ENCODE results near the gene COBL.

The COBL gene

DNA sequence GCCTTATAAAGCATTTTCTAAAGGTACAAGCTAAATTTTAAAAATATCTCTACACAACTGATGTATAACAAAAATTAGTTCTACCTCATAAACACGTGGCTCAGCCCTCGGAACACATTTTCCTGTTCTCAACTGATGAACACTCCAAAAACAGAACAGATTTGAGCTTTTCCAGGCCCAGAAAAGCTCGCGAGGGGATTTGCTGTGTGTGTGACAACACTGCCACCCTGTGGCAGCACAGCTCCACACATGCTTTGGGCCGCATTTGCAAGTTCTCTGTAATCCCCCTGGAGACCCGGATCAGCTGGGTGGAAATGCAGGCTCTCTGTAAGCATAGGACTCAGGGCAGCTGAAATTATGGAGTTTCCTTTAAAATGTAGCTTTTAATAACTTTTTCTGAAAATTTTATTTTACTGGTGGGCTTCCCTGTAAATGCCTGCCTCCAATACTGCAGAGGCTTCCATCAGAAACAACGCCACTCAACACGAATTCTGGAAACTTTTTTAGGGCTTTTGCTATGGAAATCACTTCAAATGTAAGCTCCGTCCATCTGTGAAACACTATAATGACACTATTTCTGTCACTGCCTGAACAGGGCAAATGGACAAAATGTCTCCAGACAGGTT lies 155.5 kb downstream of the COBL start:
- in situ Hi-C loops (cut with HindIII; ENCODE audit: low sequenced_read_pairs) = no loop called here
- DNase-seq (ENCODE audit: low read depth, low spot score) = peak; percentile 73
- no peak overlapping the region for H3K4me3 ChIP-seq (ENCODE audit: low read depth, low read length)
- TF ChIP-seq, protein P1, sequence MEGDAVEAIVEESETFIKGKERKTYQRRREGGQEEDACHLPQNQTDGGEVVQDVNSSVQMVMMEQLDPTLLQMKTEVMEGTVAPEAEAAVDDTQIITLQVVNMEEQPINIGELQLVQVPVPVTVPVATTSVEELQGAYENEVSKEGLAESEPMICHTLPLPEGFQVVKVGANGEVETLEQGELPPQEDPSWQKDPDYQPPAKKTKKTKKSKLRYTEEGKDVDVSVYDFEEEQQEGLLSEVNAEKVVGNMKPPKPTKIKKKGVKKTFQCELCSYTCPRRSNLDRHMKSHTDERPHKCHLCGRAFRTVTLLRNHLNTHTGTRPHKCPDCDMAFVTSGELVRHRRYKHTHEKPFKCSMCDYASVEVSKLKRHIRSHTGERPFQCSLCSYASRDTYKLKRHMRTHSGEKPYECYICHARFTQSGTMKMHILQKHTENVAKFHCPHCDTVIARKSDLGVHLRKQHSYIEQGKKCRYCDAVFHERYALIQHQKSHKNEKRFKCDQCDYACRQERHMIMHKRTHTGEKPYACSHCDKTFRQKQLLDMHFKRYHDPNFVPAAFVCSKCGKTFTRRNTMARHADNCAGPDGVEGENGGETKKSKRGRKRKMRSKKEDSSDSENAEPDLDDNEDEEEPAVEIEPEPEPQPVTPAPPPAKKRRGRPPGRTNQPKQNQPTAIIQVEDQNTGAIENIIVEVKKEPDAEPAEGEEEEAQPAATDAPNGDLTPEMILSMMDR (IDR thresholded peaks at IDR 0.05; ENCODE audit: low read depth, low read length) = peak; percentile 97

DNA sequence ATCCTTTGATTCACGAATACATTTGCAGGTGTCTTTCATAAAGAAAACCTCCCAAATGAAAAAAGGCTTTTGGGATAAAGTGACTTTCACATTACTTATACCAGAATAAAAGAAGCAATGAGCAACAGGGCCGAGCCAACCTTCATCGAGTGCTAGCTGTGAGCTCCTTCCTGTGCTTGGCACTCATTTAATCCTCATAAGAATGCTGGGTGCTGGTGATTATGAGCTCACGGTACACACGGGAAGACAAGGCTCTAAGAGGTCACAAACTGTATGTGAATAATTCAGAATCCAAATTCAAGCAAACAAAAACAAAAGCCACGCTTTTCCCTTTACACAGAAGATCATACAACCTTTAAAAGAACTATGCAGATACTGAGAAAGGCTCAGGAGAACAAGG lies 156.2 kb downstream of the COBL start:
- no peak for DNase-seq (ENCODE audit: low read depth, low spot score)
- in situ Hi-C loops (cut with HindIII; ENCODE audit: low sequenced_read_pairs) = no loop called here
- TF ChIP-seq, protein P1 (IDR thresholded peaks at IDR 0.05; ENCODE audit: low read depth, low read length) = no peak
- H3K4me3 ChIP-seq (ENCODE audit: low read depth, low read length) = no peak overlapping the region

DNA sequence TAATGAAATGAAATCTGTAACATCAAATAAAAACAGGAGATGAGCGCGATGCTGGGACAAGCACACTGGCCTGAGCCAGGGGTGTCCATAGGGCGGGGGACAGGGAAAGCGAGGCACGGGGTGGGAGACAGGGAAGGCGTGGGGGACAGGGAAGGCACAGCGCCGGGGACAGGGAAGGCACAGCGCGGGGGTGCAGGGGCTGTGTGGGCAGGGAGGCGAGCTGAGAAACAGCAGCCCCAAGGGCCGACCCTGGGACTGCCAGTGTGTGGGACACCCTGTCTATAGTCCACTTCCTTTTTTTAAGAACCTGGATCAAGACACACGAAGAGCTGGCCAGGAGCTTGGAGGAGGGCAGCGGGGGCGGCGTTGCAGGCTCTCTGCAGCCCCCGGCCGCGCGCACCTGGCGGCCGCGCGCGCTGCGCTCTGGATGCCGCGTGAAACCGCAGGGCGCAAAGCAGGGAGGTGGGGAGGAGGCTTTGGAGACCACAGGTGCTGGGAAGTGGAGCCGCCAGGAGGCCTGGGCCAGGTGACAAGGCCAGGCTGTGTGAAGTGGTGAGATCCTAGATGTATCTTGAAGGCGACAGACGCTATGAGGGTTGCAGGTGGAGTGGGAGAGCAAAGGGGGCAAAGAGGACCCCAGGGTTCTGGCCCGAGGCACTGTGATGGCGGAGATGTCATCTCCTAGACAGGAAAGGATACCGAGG lies 157.7 kb downstream of the COBL start:
- TF ChIP-seq, protein P1 (IDR thresholded peaks at IDR 0.05; ENCODE audit: low read depth, low read length) = no peak
- in situ Hi-C loops (cut with HindIII; ENCODE audit: low sequenced_read_pairs) = no loop called here
- no peak for DNase-seq (ENCODE audit: low read depth, low spot score)
- H3K4me3 ChIP-seq (ENCODE audit: low read depth, low read length) = no peak overlapping the region

DNA sequence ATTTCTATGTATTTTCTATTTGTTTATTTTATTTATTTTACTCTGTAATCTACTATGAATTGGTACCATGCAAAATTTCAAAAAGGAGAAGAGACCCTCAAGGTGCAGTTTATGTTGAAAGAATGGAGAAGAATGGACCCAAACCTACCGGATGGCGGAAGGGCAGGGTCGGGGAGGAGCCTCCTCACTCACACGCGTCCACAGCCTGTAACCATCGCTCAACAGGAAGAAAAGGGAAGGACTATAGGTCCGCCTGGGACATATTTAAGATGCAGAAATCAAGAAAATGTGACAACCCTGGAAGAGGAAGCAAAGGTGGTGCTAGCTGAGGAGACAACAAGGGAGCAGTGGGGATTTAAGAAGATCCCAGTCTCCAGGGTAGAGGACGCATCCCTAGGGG lies 158.4 kb downstream of the COBL start:
- in situ Hi-C loops (cut with HindIII; ENCODE audit: low sequenced_read_pairs) = no loop called here
- TF ChIP-seq, protein P1 (IDR thresholded peaks at IDR 0.05; ENCODE audit: low read depth, low read length) = no peak
- no peak overlapping the region for H3K4me3 ChIP-seq (ENCODE audit: low read depth, low read length)
- no peak for DNase-seq (ENCODE audit: low read depth, low spot score)

DNA sequence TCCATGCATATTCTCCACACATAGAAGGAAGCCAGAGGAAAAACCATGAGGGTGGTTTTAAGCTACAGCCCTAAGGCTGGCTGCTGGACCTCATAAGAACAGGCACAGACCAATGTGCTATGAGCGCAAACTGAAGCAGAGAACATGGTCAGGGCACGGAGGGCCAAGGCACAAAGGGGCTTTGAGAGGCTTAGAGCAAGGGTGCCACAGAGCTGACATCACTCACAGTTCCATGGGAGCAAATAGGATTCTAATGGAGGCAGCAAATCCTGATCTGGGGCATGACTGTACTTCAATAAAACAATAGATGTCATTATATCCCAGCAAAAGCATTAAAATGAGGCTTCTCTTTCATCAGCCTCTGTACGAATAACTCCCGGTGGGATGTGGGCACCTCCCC lies 162.4 kb downstream of the COBL start:
- in situ Hi-C loops (cut with HindIII; ENCODE audit: low sequenced_read_pairs) = no loop called here
- TF ChIP-seq, protein P1 (IDR thresholded peaks at IDR 0.05; ENCODE audit: low read depth, low read length) = no peak
- no peak overlapping the region for H3K4me3 ChIP-seq (ENCODE audit: low read depth, low read length)
- no peak for DNase-seq (ENCODE audit: low read depth, low spot score)

DNA sequence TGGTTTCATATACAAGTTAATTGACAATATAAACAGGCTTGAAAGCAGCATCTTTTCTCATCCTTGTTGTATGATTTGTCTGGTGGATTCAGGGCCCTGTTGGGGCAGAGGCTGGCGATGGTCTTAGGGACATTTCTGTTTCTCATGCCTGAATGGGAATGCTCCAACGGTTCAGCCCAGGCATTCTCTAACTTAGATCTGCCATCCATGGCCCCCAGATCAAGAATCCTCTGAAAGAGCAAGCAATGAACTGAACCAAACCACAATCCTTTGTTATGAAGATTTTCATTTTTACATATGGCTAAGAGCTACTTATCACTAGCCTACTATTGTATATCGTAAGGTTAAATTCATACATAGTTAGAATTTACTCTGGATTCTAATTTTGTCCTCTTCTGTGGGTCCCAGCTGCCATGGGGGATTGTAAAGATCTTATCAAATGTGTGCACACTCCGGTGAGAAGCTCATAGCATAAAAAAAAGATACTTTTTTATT lies 163.9 kb downstream of the COBL start:
- no peak overlapping the region for H3K4me3 ChIP-seq (ENCODE audit: low read depth, low read length)
- TF ChIP-seq, protein P1 (IDR thresholded peaks at IDR 0.05; ENCODE audit: low read depth, low read length) = no peak
- in situ Hi-C loops (cut with HindIII; ENCODE audit: low sequenced_read_pairs) = no loop called here
- DNase-seq (ENCODE audit: low read depth, low spot score) = no peak
